HUES48 (cell line): ENCODE results near the gene FSD1.

Experiments
- H3K27ac ChIP-seq: one replicate; pipeline ENCODE4 v1.7.0; 2013; ENCODE audit warnings: low read depth, low read length, inconsistent platforms
- H3K27me3 ChIP-seq: 2 replicates; pipeline ENCODE4 v1.6.1; 2013; ENCODE audit warnings: mild to moderate bottlenecking, low read length; ENCODE audit not compliant: control insufficient read depth, insufficient read depth
- H3K36me3 ChIP-seq: 2 replicates; pipeline ENCODE4 v1.6.1; 2013; ENCODE audit warnings: low read length; ENCODE audit not compliant: control insufficient read depth, insufficient read depth
- H3K4me1 ChIP-seq: 2 replicates; pipeline ENCODE4 v1.6.1; 2013; ENCODE audit warnings: mild to moderate bottlenecking, low read length; ENCODE audit not compliant: control insufficient read depth, insufficient read depth
- H3K4me3 ChIP-seq: 2 replicates; pipeline ENCODE4 v1.5.1; 2013; ENCODE audit warnings: mild to moderate bottlenecking, low read depth, low read length
- H3K9ac ChIP-seq: 2 replicates; pipeline ENCODE4 v1.6.1; 2013; ENCODE audit warnings: mild to moderate bottlenecking, low read depth, low read length, moderate library complexity
- H3K9me3 ChIP-seq: 2 replicates; pipeline ENCODE4 v1.6.1; 2013; ENCODE audit warnings: low read length; ENCODE audit not compliant: control insufficient read depth, insufficient read depth

The FSD1 gene

DNA sequence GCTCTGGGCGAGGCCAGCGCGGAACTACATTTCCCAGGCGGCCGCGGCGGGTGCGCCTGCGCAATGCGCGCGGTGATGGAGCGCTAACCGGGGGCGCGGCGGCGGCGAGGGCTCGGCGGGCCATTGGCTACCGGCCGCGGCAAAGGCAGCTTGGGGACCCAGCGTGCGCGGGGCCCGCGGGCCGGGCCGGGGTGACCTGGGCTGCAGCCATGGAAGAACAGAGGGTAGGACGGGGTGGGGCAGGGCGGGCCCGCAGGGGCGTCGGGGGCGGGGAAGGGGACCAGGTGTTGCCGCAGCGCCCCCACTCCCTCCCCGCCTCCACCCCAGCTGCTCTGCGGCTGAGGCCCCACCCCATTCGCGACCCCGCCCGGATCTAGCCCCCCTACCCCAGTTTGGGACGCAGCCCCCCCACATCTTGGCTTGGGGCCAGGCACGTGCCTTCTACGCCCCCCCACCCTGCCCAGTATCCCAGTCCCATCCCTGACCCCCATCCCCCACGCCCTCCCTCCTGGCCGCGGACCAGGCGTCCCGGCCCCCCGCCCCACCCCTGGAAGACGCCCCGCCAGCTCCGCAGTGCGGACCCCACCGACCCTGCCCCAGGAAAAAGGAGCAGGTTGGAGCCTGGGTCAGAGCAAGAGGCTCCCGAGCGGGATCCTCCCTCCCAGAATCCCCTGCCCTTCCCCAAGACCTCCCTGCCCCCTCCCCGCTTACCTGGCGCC lies at the start of gene FSD1:
TSS of gene FSD1 (plus strand) at position 61 of the 719 bp plus-strand sequence. CDS start at position 210, 149 bp downstream.
- no peaks in the 10 kb centered on the region for H3K9me3 ChIP-seq
- H3K4me3 ChIP-seq: peak within 1 kb of the TSS; percentile 54; the same call in 1 of the 2 replicates
- no peak within 1 kb of the TSS for H3K27ac ChIP-seq
- H3K4me1 ChIP-seq: peaks cover 5% of the 10 kb centered on the region; the same call in 1 of the 2 replicates
- H3K36me3 ChIP-seq: peaks cover 20% of the 10 kb centered on the region
- H3K27me3 ChIP-seq: no peaks in the 10 kb centered on the region
- no peak within 1 kb of the TSS for H3K9ac ChIP-seq

DNA sequence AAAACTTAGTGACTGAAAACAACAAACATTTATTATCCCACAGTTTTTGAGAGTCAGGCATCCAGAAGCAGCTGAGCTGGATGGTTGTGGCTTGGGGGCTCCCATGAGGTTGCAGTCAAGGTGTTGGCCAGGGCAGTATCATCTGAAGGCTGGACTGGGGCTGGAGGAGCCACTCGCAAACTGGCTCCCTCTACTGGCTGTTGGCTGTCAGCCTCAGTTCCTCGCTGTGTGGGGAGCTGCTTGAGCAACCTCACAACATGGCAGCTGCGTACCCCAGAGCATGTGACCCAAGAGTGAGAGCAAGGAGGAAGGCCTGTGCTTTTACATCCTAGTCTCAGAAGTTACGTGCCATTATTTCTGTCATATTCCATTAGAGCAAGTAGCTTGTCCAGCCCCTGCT lies 47.8 kb upstream of the FSD1 start:
- Histone ChIP-seq H3K9me3 (peaks cover 11% of the 10 kb centered on the region), H3K9ac (no peak overlapping the region), H3K27ac (no peak overlapping the region), H3K27me3 (no peaks in the 10 kb centered on the region), H3K4me1 (no peaks in the 10 kb centered on the region), H3K4me3 (no peak overlapping the region), H3K36me3 (peaks cover 67% of the 10 kb centered on the region)

DNA sequence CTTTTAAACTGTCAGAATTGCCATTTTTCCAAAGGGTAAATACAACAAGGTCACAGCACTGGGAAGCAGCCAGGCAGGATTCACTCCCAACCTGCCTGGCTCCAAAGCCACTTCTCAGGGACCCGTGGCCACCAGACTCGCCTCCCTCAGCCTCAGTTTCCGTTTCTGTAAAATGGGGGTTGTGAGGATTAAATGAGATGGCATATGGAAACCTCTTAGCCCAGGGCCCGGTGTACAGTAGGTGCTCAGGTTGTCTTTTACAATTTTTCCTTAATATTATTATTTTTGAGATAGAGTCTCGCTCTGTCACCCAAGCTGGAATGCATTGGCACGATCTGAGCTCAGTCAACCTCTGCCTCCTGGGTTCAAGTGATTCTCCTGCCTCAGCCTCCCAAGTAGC lies 47.4 kb upstream of the FSD1 start:
- H3K4me1 ChIP-seq: no peaks in the 10 kb centered on the region
- peaks cover 11% of the 10 kb centered on the region for H3K9me3 ChIP-seq
- H3K36me3 ChIP-seq: peaks cover 68% of the 10 kb centered on the region
- no peak overlapping the region for H3K4me3 ChIP-seq
- no peak overlapping the region for H3K27ac ChIP-seq
- no peaks in the 10 kb centered on the region for H3K27me3 ChIP-seq
- H3K9ac ChIP-seq: no peak overlapping the region

DNA sequence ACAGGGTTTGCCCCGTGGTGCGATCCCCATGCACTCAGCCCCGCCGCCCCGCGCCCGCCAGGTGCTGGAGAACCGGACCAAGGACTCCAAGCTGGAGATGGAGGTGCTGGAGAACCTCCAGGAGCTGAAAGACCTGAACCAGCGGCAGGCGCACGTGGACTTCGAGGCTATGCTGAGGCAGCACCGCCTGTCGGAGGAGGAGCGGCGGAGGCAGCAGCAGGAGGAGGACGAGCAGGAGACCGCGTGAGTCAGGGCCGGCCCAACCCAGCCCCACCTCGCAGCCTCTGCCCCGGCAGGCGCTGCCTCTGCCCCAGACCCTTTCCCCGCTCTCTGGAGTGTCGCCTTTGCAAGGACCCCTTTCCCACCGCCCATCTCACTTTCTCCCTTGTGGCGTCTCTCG lies 46.2 kb upstream of the FSD1 start:
- Histone ChIP-seq H3K9ac (no peak overlapping the region), H3K4me1 (no peaks in the 10 kb centered on the region), H3K27ac (no peak overlapping the region), H3K27me3 (no peaks in the 10 kb centered on the region), H3K4me3 (no peak overlapping the region), H3K9me3 (peaks cover 11% of the 10 kb centered on the region), H3K36me3 (peaks cover 69% of the 10 kb centered on the region)

DNA sequence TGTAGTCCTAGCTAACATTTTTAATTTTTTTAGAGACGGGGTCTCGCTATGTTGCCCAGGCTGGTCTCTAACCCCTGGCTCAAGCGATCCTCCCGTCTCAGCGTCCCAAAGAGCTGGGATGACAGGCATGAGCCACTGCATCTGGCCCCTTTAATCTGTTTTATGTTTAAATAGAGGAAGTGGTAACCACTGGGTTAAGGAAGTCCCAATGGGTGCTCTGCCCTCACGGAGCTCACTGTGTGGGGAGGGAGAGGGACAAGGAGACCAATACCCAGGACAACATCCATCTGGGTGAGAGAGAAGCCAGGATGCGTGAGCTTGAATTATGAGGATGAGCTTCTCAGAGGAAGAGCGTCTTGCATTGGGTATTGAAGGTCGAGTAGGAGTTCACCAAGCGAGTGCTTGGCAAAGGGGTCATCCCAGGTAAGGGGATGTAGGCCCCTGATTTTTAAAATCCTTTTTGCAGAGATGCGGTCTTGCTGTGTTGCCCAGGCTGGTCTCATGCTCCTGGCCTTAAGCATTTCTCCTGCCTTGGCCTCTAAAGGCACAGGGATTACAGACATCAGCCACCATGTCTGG lies 43.7 kb upstream of the FSD1 start:
- Histone ChIP-seq H3K36me3 (peaks cover 63% of the 10 kb centered on the region), H3K27me3 (no peaks in the 10 kb centered on the region), H3K9ac (no peak overlapping the region), H3K9me3 (peaks cover 7% of the 10 kb centered on the region; the same call in 1 of the 2 replicates), H3K4me1 (no peaks in the 10 kb centered on the region), H3K27ac (no peak overlapping the region), H3K4me3 (no peak overlapping the region)

DNA sequence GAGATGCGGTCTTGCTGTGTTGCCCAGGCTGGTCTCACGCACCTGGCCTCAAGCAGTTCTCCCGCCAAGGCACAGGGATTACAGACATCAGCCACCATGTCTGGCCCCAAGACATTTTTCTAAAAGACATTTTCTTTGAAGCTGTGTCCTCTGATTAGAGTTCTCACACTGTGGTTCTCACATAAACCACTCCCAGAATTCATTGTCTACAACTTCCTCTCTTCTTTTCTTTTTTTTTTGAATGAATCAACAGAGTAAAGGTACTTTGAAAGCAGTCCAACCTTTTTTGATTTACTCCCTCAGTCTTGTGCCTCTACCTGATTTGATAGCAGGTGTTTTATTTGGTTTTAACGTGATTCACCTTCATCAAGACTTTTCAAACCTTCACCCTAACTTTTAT lies 39.6 kb upstream of the FSD1 start:
- Histone ChIP-seq H3K36me3 (peaks cover 48% of the 10 kb centered on the region), H3K9me3 (no peaks in the 10 kb centered on the region), H3K4me3 (no peak overlapping the region), H3K27ac (no peak overlapping the region), H3K4me1 (no peaks in the 10 kb centered on the region), H3K9ac (no peak overlapping the region), H3K27me3 (no peaks in the 10 kb centered on the region)

DNA sequence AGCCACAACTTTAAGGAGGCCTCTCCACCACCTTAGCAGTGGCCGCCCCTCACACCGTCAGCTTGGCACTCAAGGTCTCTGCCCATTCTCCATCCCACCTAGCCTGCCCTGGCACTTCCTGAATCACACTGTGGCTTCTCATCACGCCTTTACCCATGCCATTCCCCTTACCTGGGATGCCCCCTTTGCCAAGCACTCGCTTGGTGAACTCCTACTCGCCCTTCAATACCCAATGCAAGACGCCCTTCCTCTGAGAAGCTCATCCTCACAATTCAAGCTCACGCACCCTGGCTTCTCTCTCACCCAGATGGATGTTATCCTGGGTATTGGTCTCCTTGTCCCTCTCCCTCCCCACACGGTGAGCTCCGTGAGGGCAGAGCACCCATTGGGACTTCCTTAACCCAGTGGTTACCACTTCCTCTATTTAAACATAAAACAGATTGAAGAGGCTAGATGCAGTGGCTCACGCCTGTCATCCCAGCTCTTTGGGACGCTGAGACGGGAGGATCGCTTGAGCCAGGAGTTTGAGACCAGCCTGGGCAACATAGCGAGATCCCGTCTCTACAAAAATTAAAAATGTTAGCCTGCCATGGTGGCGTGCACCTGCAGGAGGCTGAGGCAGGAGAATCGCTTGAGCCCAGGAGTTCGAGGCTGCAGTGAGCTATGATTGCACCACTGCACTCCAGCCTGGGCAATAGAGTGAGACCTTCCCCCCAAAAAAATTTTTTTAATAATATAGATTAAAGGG lies 38.0 kb upstream of the FSD1 start:
- peaks cover 42% of the 10 kb centered on the region for H3K36me3 ChIP-seq
- no peaks in the 10 kb centered on the region for H3K9me3 ChIP-seq
- H3K27me3 ChIP-seq: no peaks in the 10 kb centered on the region
- H3K9ac ChIP-seq: no peak overlapping the region
- H3K4me3 ChIP-seq: no peak overlapping the region
- no peaks in the 10 kb centered on the region for H3K4me1 ChIP-seq
- no peak overlapping the region for H3K27ac ChIP-seq

DNA sequence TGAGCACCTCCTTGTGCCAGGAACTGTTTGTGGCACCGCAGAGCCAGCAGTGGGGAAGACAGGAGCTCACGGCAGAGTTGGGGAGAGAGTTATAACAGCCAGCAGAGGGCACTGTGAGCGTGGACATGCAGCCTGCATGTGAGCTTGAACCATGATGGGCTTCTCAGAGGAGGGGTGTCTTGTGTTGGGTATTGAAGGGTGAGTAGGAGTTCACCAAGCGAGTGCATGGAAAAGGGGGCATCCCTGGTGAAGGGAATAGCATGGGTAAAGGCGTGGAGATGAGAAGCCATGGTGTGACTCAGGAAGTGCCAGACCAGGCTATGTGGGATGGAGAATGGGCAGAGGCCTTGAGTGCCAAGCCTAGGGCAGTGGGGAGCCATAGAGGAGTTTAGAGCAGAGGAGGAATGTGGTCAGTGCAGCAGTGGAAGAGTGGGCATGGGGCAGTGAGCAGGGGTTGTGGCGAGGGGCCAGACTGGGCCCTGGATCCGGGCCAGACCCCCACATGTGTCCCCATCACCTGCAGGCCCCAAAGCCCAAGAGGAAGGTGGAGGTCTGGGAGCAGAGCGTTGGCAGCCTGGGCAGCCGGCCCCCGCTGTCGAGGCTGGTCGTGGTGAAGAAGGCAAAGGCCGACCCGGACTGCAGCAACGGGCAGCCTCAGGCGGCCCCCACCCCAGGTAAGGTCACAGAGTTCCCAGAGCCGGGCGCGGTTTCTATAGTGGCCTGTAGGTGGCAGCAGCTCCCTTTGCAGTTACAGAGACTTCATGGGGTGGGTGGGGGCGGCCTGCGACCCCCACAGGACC lies 37.1 kb upstream of the FSD1 start:
- H3K27ac ChIP-seq: no peak overlapping the region
- no peaks in the 10 kb centered on the region for H3K4me1 ChIP-seq
- peaks cover 38% of the 10 kb centered on the region for H3K36me3 ChIP-seq
- no peaks in the 10 kb centered on the region for H3K9me3 ChIP-seq
- H3K27me3 ChIP-seq: no peaks in the 10 kb centered on the region
- H3K4me3 ChIP-seq: no peak overlapping the region
- no peak overlapping the region for H3K9ac ChIP-seq

DNA sequence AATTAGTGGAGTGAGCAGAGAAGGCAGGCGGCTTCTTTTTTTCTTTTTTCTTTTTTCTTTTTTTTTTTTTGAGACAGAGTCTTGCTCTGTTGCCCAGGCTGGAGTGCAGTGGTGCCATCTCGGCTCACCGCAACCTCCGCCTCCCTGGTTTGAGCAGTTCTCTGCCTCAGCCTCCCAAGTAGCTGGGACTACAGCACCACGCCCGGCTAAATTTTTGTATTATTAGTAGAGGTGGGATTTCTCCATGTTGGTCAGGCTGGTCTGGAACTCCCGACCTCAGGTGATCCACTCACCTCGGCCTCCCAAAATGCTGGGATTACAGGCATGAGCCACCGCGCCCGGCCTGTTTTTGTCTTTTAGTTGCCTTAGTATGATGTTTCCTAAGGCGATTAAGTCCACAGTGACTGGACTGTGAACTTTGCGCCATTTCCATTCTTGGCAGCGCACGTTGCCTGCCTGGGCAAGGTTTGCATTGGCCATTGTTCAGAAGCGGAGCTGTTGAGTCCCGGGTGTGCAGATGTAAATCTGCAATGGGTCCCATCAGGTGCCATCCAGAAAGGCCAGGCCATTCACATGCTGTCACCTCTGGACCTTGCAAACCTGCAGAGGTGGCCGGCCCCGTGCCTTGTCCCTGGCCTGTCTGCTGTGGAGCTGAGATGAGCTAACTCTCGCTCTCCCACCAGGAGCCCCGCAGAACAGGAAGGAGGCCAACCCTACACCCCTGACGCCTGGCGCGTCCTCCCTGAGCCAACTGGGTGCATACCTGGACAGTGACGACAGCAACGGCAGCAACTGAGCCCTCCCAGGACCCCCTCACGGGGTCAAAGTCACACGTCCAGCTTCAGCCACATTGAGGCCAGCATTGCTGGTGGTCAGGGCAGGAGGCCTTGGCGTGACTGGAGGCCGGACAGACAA lies 36.2 kb upstream of the FSD1 start:
- Histone ChIP-seq H3K4me3 (no peak overlapping the region), H3K4me1 (no peaks in the 10 kb centered on the region), H3K36me3 (peaks cover 31% of the 10 kb centered on the region), H3K9me3 (no peaks in the 10 kb centered on the region), H3K9ac (no peak overlapping the region), H3K27me3 (no peaks in the 10 kb centered on the region), H3K27ac (no peak overlapping the region)

DNA sequence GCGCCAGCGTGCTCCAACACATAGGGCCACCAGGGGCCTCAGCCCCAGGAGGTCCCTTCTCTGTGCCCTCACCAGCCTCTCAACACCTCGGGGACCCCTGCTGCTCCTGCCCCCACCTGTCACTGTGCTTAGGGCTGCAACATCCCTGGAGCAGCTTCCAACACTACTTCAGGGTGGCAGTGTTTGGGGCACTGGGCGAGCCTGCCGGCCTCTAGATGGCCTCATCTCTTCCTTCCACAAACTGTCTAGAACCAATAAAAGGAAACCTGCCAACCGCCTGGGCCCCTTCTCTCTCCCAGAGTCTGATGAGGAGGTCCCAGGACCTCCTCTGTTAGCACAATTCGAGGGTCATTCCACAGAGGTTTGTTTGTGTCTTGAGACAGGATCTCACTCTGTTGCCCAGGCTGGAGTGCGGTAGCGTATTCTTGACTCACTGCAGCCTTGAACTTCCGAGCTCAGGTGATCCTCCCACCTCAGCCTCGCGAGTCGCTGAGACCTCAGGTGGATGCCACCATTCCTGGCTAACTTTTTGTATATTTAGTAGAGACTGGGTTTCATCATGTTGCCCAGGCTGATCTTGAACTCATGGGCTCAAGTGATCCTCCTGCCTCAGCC lies 35.5 kb upstream of the FSD1 start:
- Histone ChIP-seq H3K4me1 (no peaks in the 10 kb centered on the region), H3K27me3 (no peaks in the 10 kb centered on the region), H3K36me3 (peaks cover 29% of the 10 kb centered on the region), H3K9me3 (no peaks in the 10 kb centered on the region), H3K9ac (no peak overlapping the region), H3K27ac (no peak overlapping the region), H3K4me3 (no peak overlapping the region)
